ENCODE results near the gene GALNT18.

Gene GALNT18

GRCh38 chr11:11428714-11429113 lies 193.1 kb downstream of the GALNT18 start:
- Histone ChIP-seq H3K9ac (no peak overlapping the region), H2AFZ (ENCODE audit: low read depth) (no peak overlapping the region), H4K20me1 (ENCODE audit: insufficient read depth) (no peaks in the 10 kb centered on the region), H3K27me3 (ENCODE audit: insufficient read depth, low read depth) (no peaks in the 10 kb centered on the region), H3K36me3 (ENCODE audit: insufficient read depth) (no peaks in the 10 kb centered on the region), H3K4me1 (ENCODE audit: low read depth, poor library complexity, severe bottlenecking) (no peaks in the 10 kb centered on the region), H3K79me2 (ENCODE audit: insufficient read depth, low read depth) (no peaks in the 10 kb centered on the region), H3K4me3 (IDR thresholded peaks at IDR 0.05; ENCODE audit: insufficient read depth, low read depth, low read length) (no peak overlapping the region), H3K27ac (no peak overlapping the region), H3K4me2 (no peak overlapping the region)
- TF ChIP-seq CTCF (conservative IDR thresholded peaks at IDR 0.05; ENCODE audit: low read depth, low read length) = no peak

GRCh38 chr11:11427542-11427941 lies 194.3 kb downstream of the GALNT18 start:
- no peak overlapping the region for H3K4me3 ChIP-seq (IDR thresholded peaks at IDR 0.05; ENCODE audit: insufficient read depth, low read depth, low read length)
- H3K9ac ChIP-seq = no peak overlapping the region
- H3K36me3 ChIP-seq (ENCODE audit: insufficient read depth) = no peaks in the 10 kb centered on the region
- H3K79me2 ChIP-seq (ENCODE audit: insufficient read depth, low read depth) = no peaks in the 10 kb centered on the region
- no peak overlapping the region for H2AFZ ChIP-seq (ENCODE audit: low read depth)
- no peaks in the 10 kb centered on the region for H4K20me1 ChIP-seq (ENCODE audit: insufficient read depth)
- H3K27me3 ChIP-seq (ENCODE audit: insufficient read depth, low read depth) = no peaks in the 10 kb centered on the region
- H3K4me1 ChIP-seq (ENCODE audit: low read depth, poor library complexity, severe bottlenecking) = no peaks in the 10 kb centered on the region
- no peak overlapping the region for H3K27ac ChIP-seq
- H3K4me2 ChIP-seq = no peak overlapping the region
- TF ChIP-seq CTCF (conservative IDR thresholded peaks at IDR 0.05; ENCODE audit: low read depth, low read length) = no peak

GRCh38 chr11:11427140-11427539 lies 194.7 kb downstream of the GALNT18 start:
- Histone ChIP-seq H3K4me3 (IDR thresholded peaks at IDR 0.05; ENCODE audit: insufficient read depth, low read depth, low read length) (no peak overlapping the region), H4K20me1 (ENCODE audit: insufficient read depth) (no peaks in the 10 kb centered on the region), H3K27me3 (ENCODE audit: insufficient read depth, low read depth) (no peaks in the 10 kb centered on the region), H2AFZ (ENCODE audit: low read depth) (no peak overlapping the region), H3K36me3 (ENCODE audit: insufficient read depth) (no peaks in the 10 kb centered on the region), H3K9ac (no peak overlapping the region), H3K27ac (no peak overlapping the region), H3K4me2 (no peak overlapping the region), H3K79me2 (ENCODE audit: insufficient read depth, low read depth) (no peaks in the 10 kb centered on the region), H3K4me1 (ENCODE audit: low read depth, poor library complexity, severe bottlenecking) (no peaks in the 10 kb centered on the region)
- TF ChIP-seq CTCF (conservative IDR thresholded peaks at IDR 0.05; ENCODE audit: low read depth, low read length) = no peak

- no peak for TF ChIP-seq CTCF (conservative IDR thresholded peaks at IDR 0.05; ENCODE audit: low read depth, low read length)
- H2AFZ ChIP-seq (ENCODE audit: low read depth) = no peak overlapping the region
- H3K27me3 ChIP-seq (ENCODE audit: insufficient read depth, low read depth) = no peaks in the 10 kb centered on the region
- H3K4me2 ChIP-seq = no peak overlapping the region
- H3K4me3 ChIP-seq (IDR thresholded peaks at IDR 0.05; ENCODE audit: insufficient read depth, low read depth, low read length) = no peak overlapping the region
- no peak overlapping the region for H3K9ac ChIP-seq
- no peaks in the 10 kb centered on the region for H4K20me1 ChIP-seq (ENCODE audit: insufficient read depth)
- H3K36me3 ChIP-seq (ENCODE audit: insufficient read depth) = no peaks in the 10 kb centered on the region
- no peaks in the 10 kb centered on the region for H3K4me1 ChIP-seq (ENCODE audit: low read depth, poor library complexity, severe bottlenecking)
- no peak overlapping the region for H3K27ac ChIP-seq
- H3K79me2 ChIP-seq (ENCODE audit: insufficient read depth, low read depth) = no peaks in the 10 kb centered on the region
Observed at GRCh38 chr11:11426226-11426952, 195.4 kb downstream of the GALNT18 start.

Data from KMS-11 (cell line).